B cell (primary cell): ENCODE data around the gene SETD9. TPM values are rescaled to one million over a fixed set of nuclear protein-coding genes. Genes with fewer than 3 reads are reported as not detected.
A peak's percentile ranks its signal among the peaks of the same experiment; 100 is the strongest.

Source experiments
- ATAC-seq: fragments of 200-7000 bp; cut with Tn5 transposase; one replicate; pipeline ENCODE4 v1.10.0; 2021; ENCODE audit warnings: low read depth, mild to moderate bottlenecking, moderate number of reproducible peaks, moderate library complexity
- CTCF ChIA-PET: fragments of 350-600 bp; sonication (Branson Sonifier 250); formaldehyde crosslinking; loops from one replicate; lab custom pipeline; 2021; ENCODE audit warnings: antibody characterized with exemption, inconsistent platforms; lab: Charles Lee
- POLR2A ChIA-PET: fragments of 350-600 bp; sonication (Branson Sonifier 250); formaldehyde crosslinking; loops from one replicate; lab custom pipeline; 2021; ENCODE audit warnings: antibody characterized with exemption; lab: Charles Lee
- DNase-seq: peaks from one replicate; pipeline ENCODE4 v3.0.0; 2013
- H2AFZ ChIP-seq: 2 replicates; pipeline ENCODE4 v1.6.1; 2012; ENCODE audit warnings: mild to moderate bottlenecking, low read depth, low read length; ENCODE audit not compliant: insufficient read depth, poor library complexity, severe bottlenecking
- H3K27ac ChIP-seq, 2 donors: 1 replicate in 1 of 2; 2 replicates in 1 of 2; pipeline ENCODE4 v1.5.1; 2012 to 2013; ENCODE audit warnings: low read length in 2 of 2, mild to moderate bottlenecking in 2 of 2, moderate library complexity in 1 of 2
- H3K27me3 ChIP-seq, 4 experiments: fragments of 200-600 bp in 1 of 4; sonication (generic) in 1 of 4; replicated peaks in 1 of 4; 1 replicate in 2 of 4; 2 replicates in 2 of 4; pipeline versions ENCODE4 v1.6.1 to v1.7.0; 2013 to 2016; ENCODE audit warnings: low read length in 3 of 4, mild to moderate bottlenecking in 2 of 4, mixed read lengths in 1 of 4, moderate library complexity in 1 of 4; ENCODE audit not compliant: insufficient read depth in 4 of 4, control insufficient read depth in 3 of 4; ENCODE audit errors: control extremely low read depth in 1 of 4
- H3K36me3 ChIP-seq, 2 experiments: replicated peaks in 1 of 2; 1 replicate in 1 of 2; 2 replicates in 1 of 2; pipeline versions ENCODE4 v1.6.1 to v1.7.1; 2013; ENCODE audit warnings: low read length in 1 of 2; ENCODE audit not compliant: insufficient read depth in 2 of 2, control insufficient read depth in 1 of 2; ENCODE audit errors: control extremely low read depth in 1 of 2, extremely low read depth in 1 of 2
- H3K4me1 ChIP-seq, 2 donors: fragments of 200-600 bp in 1 of 2; sonication (generic) in 1 of 2; 1 replicate in 1 of 2; 2 replicates in 1 of 2; pipeline versions ENCODE4 v1.5.1 to v1.6.1; 2013 to 2017; ENCODE audit warnings: low read length in 2 of 2; ENCODE audit not compliant: control insufficient read depth in 2 of 2, insufficient read depth in 2 of 2
- H3K4me2 ChIP-seq: replicated peaks from 2 replicates; pipeline ENCODE3; 2012; ENCODE audit warnings: mild to moderate bottlenecking, low read depth, low read length; ENCODE audit not compliant: poor library complexity, severe bottlenecking
- H3K4me3 ChIP-seq, 5 experiments: fragments of 200-600 bp in 1 of 5; sonication (generic) in 1 of 5; 1 replicate in 3 of 5; 2 replicates in 2 of 5; pipeline versions ENCODE4 v1.5.1 to v1.7.0; 2011 to 2016; ENCODE audit warnings: low read length in 4 of 5, mild to moderate bottlenecking in 4 of 5, low read depth in 2 of 5, control low read depth in 1 of 5, moderate library complexity in 1 of 5; ENCODE audit not compliant: insufficient read depth in 1 of 5; ENCODE audit errors: control extremely low read depth in 1 of 5, extremely low read depth in 1 of 5
- H3K79me2 ChIP-seq: fragments of 200-600 bp; sonication (generic); one replicate; pipeline ENCODE4 v1.6.0; 2016; ENCODE audit warnings: low read length; ENCODE audit not compliant: control insufficient read depth, insufficient read depth
- H3K9ac ChIP-seq: fragments of 200-600 bp; sonication (generic); 2 replicates; pipeline ENCODE4 v1.6.1; 2017; ENCODE audit warnings: mild to moderate bottlenecking, low read length, moderate library complexity
- H3K9me3 ChIP-seq, 3 donors: one replicate each; pipeline versions ENCODE4 v1.6.1 to v1.7.1; 2013; ENCODE audit warnings: low read length in 2 of 3; ENCODE audit not compliant: control insufficient read depth in 2 of 3, insufficient read depth in 1 of 3; ENCODE audit errors: control extremely low read depth in 1 of 3
- H4K20me1 ChIP-seq: 2 replicates; pipeline ENCODE4 v1.6.0; 2012; ENCODE audit warnings: mild to moderate bottlenecking, low read length; ENCODE audit not compliant: insufficient read depth, control insufficient read depth, poor library complexity, severe bottlenecking
- H3K27ac Mint-ChIP-seq: one replicate; pipeline ENCODE4 v1.8.0; 2021; ENCODE audit warnings: mixed read lengths
- H3K27me3 Mint-ChIP-seq: one replicate; pipeline ENCODE4 v1.8.0; 2021; ENCODE audit warnings: mixed read lengths
- H3K4me1 Mint-ChIP-seq: one replicate; pipeline ENCODE4 v1.8.0; 2021; ENCODE audit warnings: mixed read lengths
- H3K4me3 Mint-ChIP-seq: one replicate; pipeline ENCODE4 v1.8.0; 2021; ENCODE audit warnings: mixed read lengths
- H3K9me3 Mint-ChIP-seq: one replicate; pipeline ENCODE4 v1.8.0; 2022; ENCODE audit warnings: mixed read lengths; ENCODE audit not compliant: insufficient read depth
- EZH2 ChIP-seq: IDR thresholded peaks from 2 replicates; pipeline ENCODE4 v1.6.1; 2012; ENCODE audit warnings: borderline replicate concordance, low read depth, mild to moderate bottlenecking, moderate library complexity, low read length; ENCODE audit not compliant: insufficient read depth, poor library complexity, severe bottlenecking
- WGBS: methylation state at CpG from one replicate; pipeline ENCODE4 v1.1.5; 2013; ENCODE audit warnings: missing lambda C conversion rate; ENCODE audit not compliant: insufficient coverage; 5-methylcytosine and 5-hydroxymethylcytosine counted together
- intact Hi-C: fragments of 100-400 bp; cut with micrococcal nuclease; formaldehyde crosslinking; loops from one replicate; pipeline ENCODE4 v1.10.0; 2022
- polyA minus RNA-seq: library from RNA; depleted of rRNA, polyadenylated mRNA; stranded (reverse); fragments of >200 nt; gene quantifications from 2 replicates; pipeline ENCODE4 v1.2.3, GENCODE V29; 2012
- polyA plus RNA-seq: library from polyadenylated mRNA; depleted of rRNA; stranded (reverse); fragments of >200 nt; gene quantifications from 2 replicates; pipeline ENCODE4 v1.2.3, GENCODE V29; 2012
- total RNA-seq, 2 donors: library from RNA; stranded (reverse); fragments of 120-200 nt in 1 of 2; gene quantifications; 1 replicate in 1 of 2; 2 replicates in 1 of 2; pipeline versions ENCODE4 v1.2.3 to v1.2.4, GENCODE V29; 2013 to 2022
- TF ChIP-seq, protein P1 (sequence below): fragments of 200-600 bp; IDR thresholded peaks from one replicate; pipeline ENCODE4 v1.8.0; 2022; ENCODE audit warnings: antibody characterized with exemption, mild to moderate bottlenecking

Gene SETD9, protein sequence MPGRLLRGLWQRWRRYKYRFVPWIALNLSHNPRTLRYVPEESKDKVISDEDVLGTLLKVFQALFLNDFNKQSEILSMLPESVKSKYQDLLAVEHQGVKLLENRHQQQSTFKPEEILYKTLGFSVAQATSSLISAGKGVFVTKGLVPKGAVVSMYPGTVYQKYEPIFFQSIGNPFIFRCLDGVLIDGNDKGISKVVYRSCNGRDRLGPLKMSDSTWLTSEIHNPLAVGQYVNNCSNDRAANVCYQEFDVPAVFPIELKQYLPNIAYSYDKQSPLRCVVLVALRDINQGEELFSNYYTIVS
- 7.2 and 9.5 TPM in 2 replicates for total RNA-seq
- 8.6 TPM for total RNA-seq (2013)
- polyA plus RNA-seq: 4.2 and 5.0 TPM in 2 replicates
- 3.6 and 4.6 TPM in 2 replicates for polyA minus RNA-seq

DNA sequence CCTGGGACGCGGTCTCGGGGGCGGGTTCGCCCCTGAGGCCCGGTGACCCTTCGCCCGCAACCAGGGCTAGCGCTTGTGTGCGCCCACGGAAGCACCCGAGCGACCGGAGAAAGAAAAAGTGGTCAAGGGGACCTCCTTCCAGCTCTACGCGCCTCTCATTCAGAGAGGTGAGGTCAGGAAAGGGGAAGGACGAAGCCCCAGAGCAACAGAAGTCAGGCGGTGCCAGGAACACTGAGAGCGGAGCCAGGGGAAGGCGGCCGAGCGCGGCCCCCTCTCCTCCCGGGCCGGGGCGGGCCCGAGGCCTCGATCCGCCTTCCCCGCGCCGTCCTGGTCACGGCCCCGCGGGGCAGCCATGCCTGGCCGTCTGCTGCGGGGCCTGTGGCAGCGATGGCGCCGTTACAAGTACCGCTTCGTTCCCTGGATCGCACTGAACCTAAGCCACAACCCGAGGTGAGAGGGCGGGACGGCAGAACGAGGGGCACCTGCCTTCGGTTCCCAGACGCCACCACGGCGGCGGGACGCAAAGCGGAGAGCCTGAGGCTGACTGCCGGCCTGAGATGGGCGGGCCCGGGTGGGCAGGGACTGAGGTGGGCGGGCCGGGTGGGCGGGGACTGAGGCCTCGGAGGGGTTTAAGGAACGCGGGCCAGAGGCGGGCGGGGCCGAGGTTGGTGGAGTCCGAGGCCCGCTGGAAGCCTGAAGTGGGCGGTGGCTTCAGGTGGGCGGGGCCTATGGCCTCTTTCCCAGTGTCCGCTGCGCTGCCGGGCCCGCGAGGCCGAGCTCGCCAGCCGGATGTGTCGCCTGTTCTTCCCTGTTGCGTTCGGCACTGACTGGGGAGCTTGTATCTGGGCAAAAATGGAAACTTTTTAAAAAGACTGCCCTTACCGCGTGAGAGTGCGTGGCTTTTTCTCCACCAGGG is at the start of gene SETD9:
TSS of gene SETD9 (plus strand) at position 303 of the 916 bp plus-strand sequence. CDS start at position 353, 50 bp downstream.
- ChIA-PET CTCF (interaction anchor here (0.8 to 2.3 kb wide), 6 partner anchors 8 to 320 kb away, joined by 3 to 16 read pairs (median 6); partner anchors contain the start of gene GPBP1), POLR2A (interaction anchor here (1.0 to 2.6 kb wide), 2 partner anchors 41 to 264 kb away, joined by 3 to 16 read pairs; partner anchors contain the start of gene GPBP1)
- under 1% methylated on average over 77 of the region's 84 CpGs for WGBS
- H3K27ac ChIP-seq: peak within 1 kb of the TSS; percentile 78 to 93
- peak within 1 kb of the TSS; percentile 93 for H3K4me3 Mint-ChIP-seq
- H3K9ac ChIP-seq: peak within 1 kb of the TSS; percentile 94
- peaks cover 2% of the 10 kb centered on the region for H3K9me3 Mint-ChIP-seq
- peak within 1 kb of the TSS; percentile 93 for H2AFZ ChIP-seq
- peak within 1 kb of the TSS; percentile 91 for H3K27ac Mint-ChIP-seq
- H3K79me2 ChIP-seq: no peaks in the 10 kb centered on the region
- no peaks in the 10 kb centered on the region for H3K27me3 Mint-ChIP-seq
- peak within 1 kb of the TSS; percentile 83 for H3K4me2 ChIP-seq
- peaks cover 0 to 2% (median 2%) of the 10 kb centered on the region in 3 donors for H3K9me3 ChIP-seq
- TF ChIP-seq, protein P1, sequence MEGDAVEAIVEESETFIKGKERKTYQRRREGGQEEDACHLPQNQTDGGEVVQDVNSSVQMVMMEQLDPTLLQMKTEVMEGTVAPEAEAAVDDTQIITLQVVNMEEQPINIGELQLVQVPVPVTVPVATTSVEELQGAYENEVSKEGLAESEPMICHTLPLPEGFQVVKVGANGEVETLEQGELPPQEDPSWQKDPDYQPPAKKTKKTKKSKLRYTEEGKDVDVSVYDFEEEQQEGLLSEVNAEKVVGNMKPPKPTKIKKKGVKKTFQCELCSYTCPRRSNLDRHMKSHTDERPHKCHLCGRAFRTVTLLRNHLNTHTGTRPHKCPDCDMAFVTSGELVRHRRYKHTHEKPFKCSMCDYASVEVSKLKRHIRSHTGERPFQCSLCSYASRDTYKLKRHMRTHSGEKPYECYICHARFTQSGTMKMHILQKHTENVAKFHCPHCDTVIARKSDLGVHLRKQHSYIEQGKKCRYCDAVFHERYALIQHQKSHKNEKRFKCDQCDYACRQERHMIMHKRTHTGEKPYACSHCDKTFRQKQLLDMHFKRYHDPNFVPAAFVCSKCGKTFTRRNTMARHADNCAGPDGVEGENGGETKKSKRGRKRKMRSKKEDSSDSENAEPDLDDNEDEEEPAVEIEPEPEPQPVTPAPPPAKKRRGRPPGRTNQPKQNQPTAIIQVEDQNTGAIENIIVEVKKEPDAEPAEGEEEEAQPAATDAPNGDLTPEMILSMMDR: no peak
- no peak for TF ChIP-seq EZH2
- H3K4me1 Mint-ChIP-seq: peaks cover 21% of the 10 kb centered on the region
- no peaks in the 10 kb centered on the region for H4K20me1 ChIP-seq
- DNase-seq (peak; percentile 94), ATAC-seq (peak; percentile 83)
- no peaks in the 10 kb centered on the region for H3K27me3 ChIP-seq
- intact Hi-C loops: loop anchor here (1.0 kb wide), 4 partner anchors 8 to 1551 kb away; partner anchors contain the start of genes MIER3 and PLK2
- H3K36me3 ChIP-seq: no peaks in the 10 kb centered on the region
- peak within 1 kb of the TSS; percentile 88 to 99 (median 97) for H3K4me3 ChIP-seq
- H3K4me1 ChIP-seq: peaks cover 12 to 22% of the 10 kb centered on the region in 2 donors
